Endodermal cell (in vitro differentiated cells): ENCODE results near the gene SH3PXD2B. TPM values are rescaled to one million over a fixed set of nuclear protein-coding genes. Genes with fewer than 3 reads are reported as not detected.

Experiments used
- DNase-seq: peaks from one replicate; pipeline ENCODE4 v3.0.0-alpha.2; 2017
- H3K27ac ChIP-seq: 2 replicates; pipeline ENCODE4 v1.5.1; 2013; ENCODE audit warnings: mild to moderate bottlenecking, low read depth, low read length, moderate library complexity
- H3K27me3 ChIP-seq: 2 replicates; pipeline ENCODE4 v1.6.1; 2013; ENCODE audit warnings: mild to moderate bottlenecking, low read length, moderate library complexity; ENCODE audit not compliant: insufficient read depth, control insufficient read depth, poor library complexity, severe bottlenecking
- H3K36me3 ChIP-seq: 2 replicates; pipeline ENCODE4 v1.7.0; 2013; ENCODE audit warnings: mild to moderate bottlenecking, low read length, moderate library complexity; ENCODE audit not compliant: control insufficient read depth, insufficient read depth
- H3K4me1 ChIP-seq: one replicate; pipeline ENCODE4 v1.7.0; 2013; ENCODE audit warnings: low read length; ENCODE audit not compliant: control insufficient read depth, insufficient read depth
- H3K4me3 ChIP-seq: 2 replicates; pipeline ENCODE4 v1.5.1; 2013; ENCODE audit warnings: mild to moderate bottlenecking, low read length, moderate library complexity
- H3K9ac ChIP-seq: 2 replicates; pipeline ENCODE4 v1.6.1; 2013; ENCODE audit warnings: mild to moderate bottlenecking, low read length, moderate library complexity; ENCODE audit not compliant: poor library complexity, severe bottlenecking; ENCODE audit errors: extremely low read depth
- H3K9me3 ChIP-seq: 2 replicates; pipeline ENCODE4 v1.6.1; 2013; ENCODE audit warnings: mild to moderate bottlenecking, low read length, moderate library complexity; ENCODE audit not compliant: control insufficient read depth
- H3K27ac Mint-ChIP-seq: 2 replicates; pipeline ENCODE4 v1.8.0; 2020; ENCODE audit warnings: mixed read lengths
- H3K27me3 Mint-ChIP-seq: 2 replicates; pipeline ENCODE4 v1.8.0; 2021; ENCODE audit warnings: mild to moderate bottlenecking, mixed read lengths; ENCODE audit not compliant: insufficient read depth
- H3K36me3 Mint-ChIP-seq: 2 replicates; pipeline ENCODE4 v1.8.0; 2020; ENCODE audit warnings: low read depth, mixed read lengths
- H3K4me1 Mint-ChIP-seq: 2 replicates; pipeline ENCODE4 v1.8.0; 2020; ENCODE audit warnings: mixed read lengths
- H3K4me3 Mint-ChIP-seq: 2 replicates; pipeline ENCODE4 v1.8.0; 2020; ENCODE audit warnings: mild to moderate bottlenecking, moderate library complexity, mixed read lengths
- H3K9me3 Mint-ChIP-seq: 2 replicates; pipeline ENCODE4 v1.8.0; 2020; ENCODE audit warnings: mild to moderate bottlenecking, mixed read lengths
- WGBS, 2 experiments: methylation state at CpG; one replicate each; pipeline versions ENCODE4 v1.1.5 to v1.1.7; 2013; ENCODE audit warnings: missing lambda C conversion rate in 2 of 2, mixed read lengths in 1 of 2; ENCODE audit not compliant: insufficient coverage in 1 of 2, insufficient read length in 1 of 2; 5-methylcytosine and 5-hydroxymethylcytosine counted together
- total RNA-seq, 2 donors: library from RNA; stranded (reverse); fragmentation: NEBNext Ultra II Directional in 1 of 2; extraction: Animal tissue kit (Norgen Biotek cat#: 25700) in 1 of 2; gene quantifications; 2 replicates in 1 of 2; 3 replicates in 1 of 2; pipeline ENCODE4 v1.2.1, GENCODE V29; 2021
- TF ChIP-seq, protein P1 (sequence below): fragments of 200-600 bp; sonication (generic); conservative IDR thresholded peaks from 2 replicates; pipeline ENCODE4 v1.5.0; 2021; ENCODE audit warnings: antibody characterized with exemption, mild to moderate bottlenecking

SH3PXD2B gene
- total RNA-seq, 2 donors from 2014 or later = 62.2 to 74.9 TPM

DNA sequence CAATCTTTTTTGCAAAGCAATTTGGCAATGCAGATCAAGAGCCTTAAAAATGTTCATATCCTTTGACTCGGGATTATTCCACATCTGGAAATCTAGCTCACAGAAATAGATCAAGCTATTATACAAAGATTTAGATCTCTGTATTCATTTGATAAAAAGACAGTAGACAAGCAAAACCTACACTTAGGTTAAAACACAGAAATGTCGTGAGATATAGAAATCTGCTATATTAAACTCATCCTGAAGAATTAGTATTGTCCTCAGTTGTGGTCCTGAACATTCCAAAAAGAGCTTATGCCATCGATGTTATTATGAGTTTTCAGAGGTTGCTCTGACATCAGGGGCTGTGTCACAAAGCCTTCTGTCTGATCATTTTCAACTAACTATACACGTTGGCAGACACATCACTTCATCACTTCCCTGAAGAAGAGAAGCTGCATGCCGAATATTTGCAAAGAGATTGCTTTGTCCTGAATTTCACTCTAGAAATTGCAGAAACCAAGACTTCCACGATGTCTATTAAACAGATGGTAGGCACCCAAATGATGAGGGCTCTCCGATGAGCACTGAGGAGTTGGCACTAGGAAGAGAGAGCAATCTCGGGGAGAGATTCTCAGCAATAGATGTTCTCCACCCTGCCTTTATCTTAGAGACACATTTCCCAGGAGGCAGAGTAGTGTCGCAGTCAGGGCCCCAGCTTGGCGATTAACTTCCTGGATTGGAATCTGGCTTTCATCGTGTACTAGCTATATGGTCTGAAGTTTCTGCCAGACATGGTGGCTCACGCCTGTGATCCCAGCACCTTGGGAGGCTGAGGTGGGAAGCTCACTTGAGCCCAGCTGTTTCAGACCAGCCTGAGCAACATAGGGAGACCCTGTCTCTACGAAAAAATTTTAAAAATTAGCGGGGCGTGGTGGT, 168.8 kb downstream of the SH3PXD2B start:
- H3K27ac Mint-ChIP-seq = no peak overlapping the region
- H3K36me3 Mint-ChIP-seq = no peaks in the 10 kb centered on the region
- 83 to 84% methylated on average over 12 to 15 of the region's 15 CpGs for WGBS, 2 experiments
- no peak overlapping the region for H3K4me3 ChIP-seq
- no peaks in the 10 kb centered on the region for H3K36me3 ChIP-seq
- H3K4me1 ChIP-seq = no peaks in the 10 kb centered on the region
- H3K9ac ChIP-seq = no peak overlapping the region
- peak; percentile 54 for DNase-seq
- H3K27ac ChIP-seq = no peak overlapping the region
- H3K27me3 ChIP-seq = no peaks in the 10 kb centered on the region
- H3K27me3 Mint-ChIP-seq = peaks cover 4% of the 10 kb centered on the region
- H3K4me3 Mint-ChIP-seq = peak overlapping the region; percentile 96
- TF ChIP-seq, protein P1, sequence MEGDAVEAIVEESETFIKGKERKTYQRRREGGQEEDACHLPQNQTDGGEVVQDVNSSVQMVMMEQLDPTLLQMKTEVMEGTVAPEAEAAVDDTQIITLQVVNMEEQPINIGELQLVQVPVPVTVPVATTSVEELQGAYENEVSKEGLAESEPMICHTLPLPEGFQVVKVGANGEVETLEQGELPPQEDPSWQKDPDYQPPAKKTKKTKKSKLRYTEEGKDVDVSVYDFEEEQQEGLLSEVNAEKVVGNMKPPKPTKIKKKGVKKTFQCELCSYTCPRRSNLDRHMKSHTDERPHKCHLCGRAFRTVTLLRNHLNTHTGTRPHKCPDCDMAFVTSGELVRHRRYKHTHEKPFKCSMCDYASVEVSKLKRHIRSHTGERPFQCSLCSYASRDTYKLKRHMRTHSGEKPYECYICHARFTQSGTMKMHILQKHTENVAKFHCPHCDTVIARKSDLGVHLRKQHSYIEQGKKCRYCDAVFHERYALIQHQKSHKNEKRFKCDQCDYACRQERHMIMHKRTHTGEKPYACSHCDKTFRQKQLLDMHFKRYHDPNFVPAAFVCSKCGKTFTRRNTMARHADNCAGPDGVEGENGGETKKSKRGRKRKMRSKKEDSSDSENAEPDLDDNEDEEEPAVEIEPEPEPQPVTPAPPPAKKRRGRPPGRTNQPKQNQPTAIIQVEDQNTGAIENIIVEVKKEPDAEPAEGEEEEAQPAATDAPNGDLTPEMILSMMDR = no peak
- H3K4me1 Mint-ChIP-seq = peaks cover 34% of the 10 kb centered on the region
- no peaks in the 10 kb centered on the region for H3K9me3 ChIP-seq
- H3K9me3 Mint-ChIP-seq = no peaks in the 10 kb centered on the region

DNA sequence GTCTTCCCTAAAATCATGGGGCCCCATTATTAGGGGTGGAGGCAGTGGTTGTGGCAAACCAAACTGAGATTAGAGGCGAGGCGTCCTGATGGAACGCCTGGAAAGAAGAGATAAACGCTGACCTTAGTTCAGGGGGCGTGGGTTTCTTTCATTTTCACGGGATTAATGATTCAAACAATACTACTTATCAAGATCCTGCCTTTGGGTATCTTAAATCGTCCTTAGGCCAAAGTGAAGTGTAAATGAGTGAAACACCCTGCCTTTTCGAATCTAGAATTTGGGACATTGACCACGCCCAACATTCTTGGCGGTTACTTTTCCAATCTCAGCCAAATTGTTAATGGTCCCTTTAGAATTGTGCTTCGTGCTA, 169.7 kb downstream of the SH3PXD2B start:
- no peaks in the 10 kb centered on the region for H3K9me3 Mint-ChIP-seq
- H3K27me3 Mint-ChIP-seq = peaks cover 4% of the 10 kb centered on the region
- no peaks in the 10 kb centered on the region for H3K36me3 Mint-ChIP-seq
- DNase-seq = no peak
- Histone ChIP-seq H3K9ac (peak overlapping the region; percentile 59), H3K4me1 (no peaks in the 10 kb centered on the region), H3K27me3 (no peaks in the 10 kb centered on the region), H3K9me3 (no peaks in the 10 kb centered on the region), H3K27ac (peak overlapping the region; percentile 78), H3K36me3 (peaks cover 1% of the 10 kb centered on the region), H3K4me3 (peak overlapping the region; percentile 77)
- H3K27ac Mint-ChIP-seq = peak overlapping the region; percentile 96
- peaks cover 34% of the 10 kb centered on the region for H3K4me1 Mint-ChIP-seq
- H3K4me3 Mint-ChIP-seq = peak overlapping the region; percentile 96
- TF ChIP-seq, protein P1 = no peak
- whole genome bisulfite sequencing, 2 experiments = 9 to 28% methylated on average over 4 to 11 of the region's 11 CpGs

DNA sequence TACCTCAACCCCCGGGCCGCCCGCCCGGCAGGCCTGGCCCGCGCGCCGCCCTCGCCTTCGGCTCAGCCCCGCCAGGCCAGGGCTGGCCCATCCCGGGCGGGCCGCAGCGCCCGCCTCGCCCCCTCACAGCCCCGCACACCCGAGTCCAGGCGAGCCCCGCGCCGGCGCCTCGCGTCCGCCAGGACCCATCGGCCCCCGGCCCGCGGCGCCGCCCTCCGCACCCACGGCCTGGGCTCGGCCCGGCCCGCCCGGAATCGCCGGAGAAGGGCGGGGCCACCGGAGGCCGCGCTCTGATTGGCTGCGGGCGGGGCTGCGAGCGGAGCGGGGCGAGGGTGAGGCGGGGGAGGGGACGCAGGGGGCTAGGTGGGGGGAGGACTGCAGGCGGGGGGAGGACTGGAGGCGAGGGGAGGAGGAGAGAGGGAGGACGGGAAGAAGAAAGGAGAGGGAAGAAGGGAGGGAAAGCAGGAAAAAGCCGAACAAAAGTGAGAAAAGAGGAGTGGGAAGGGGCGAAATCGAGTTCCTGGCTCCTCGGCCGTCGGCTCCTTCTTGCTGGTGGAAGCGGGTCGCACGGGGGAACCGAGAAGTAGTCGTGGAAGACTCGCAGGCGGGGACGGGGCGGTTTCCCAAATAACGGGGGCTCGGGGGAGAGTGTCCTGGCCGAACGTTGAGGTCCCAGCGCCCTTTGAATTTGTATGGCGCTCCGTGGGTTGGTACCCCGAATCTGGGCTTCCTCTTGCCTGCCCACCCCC, 170.3 kb downstream of the SH3PXD2B start:
- peak overlapping the region; percentile 96 for H3K4me3 Mint-ChIP-seq
- peaks cover 34% of the 10 kb centered on the region for H3K4me1 Mint-ChIP-seq
- H3K36me3 Mint-ChIP-seq = no peaks in the 10 kb centered on the region
- Histone ChIP-seq H3K4me1 (no peaks in the 10 kb centered on the region), H3K27ac (peak overlapping the region; percentile 97), H3K27me3 (no peaks in the 10 kb centered on the region), H3K9me3 (no peaks in the 10 kb centered on the region), H3K36me3 (peaks cover 7% of the 10 kb centered on the region), H3K4me3 (peak overlapping the region; percentile 77), H3K9ac (peak overlapping the region; percentile 59)
- H3K9me3 Mint-ChIP-seq = no peaks in the 10 kb centered on the region
- peaks cover 4% of the 10 kb centered on the region for H3K27me3 Mint-ChIP-seq
- H3K27ac Mint-ChIP-seq = peak overlapping the region; percentile 96
- 0% methylated on average over 13 to 79 of the region's 79 CpGs for WGBS, 2 experiments
- DNase-seq = peak; percentile 94
- TF ChIP-seq, protein P1 = no peak
